Keratinocyte (primary cell): ENCODE results near the gene GLYATL1. TPM values are rescaled to one million over a fixed set of nuclear protein-coding genes. Genes with fewer than 3 reads are reported as not detected.

Source experiments
- DNase-seq: peaks from one replicate; pipeline ENCODE4 v3.0.0-alpha.2; 2011; ENCODE audit warnings: low read depth, missing footprints, low spot score
- FAIRE-seq: peaks from 2 replicates; lab custom pipeline; 2011; peaks lifted over from hg19 to GRCh38; lab: Jason Lieb, UNC
- H2AFZ ChIP-seq: 2 replicates; pipeline ENCODE4 v1.6.0; 2012; ENCODE audit warnings: low read length, control low read depth, inconsistent platforms; ENCODE audit not compliant: control insufficient read depth
- H3K27ac ChIP-seq: 2 replicates; pipeline ENCODE4 v1.5.1; 2011; ENCODE audit warnings: low read length; ENCODE audit not compliant: control insufficient read depth, insufficient read depth
- H3K27me3 ChIP-seq: 3 replicates; pipeline ENCODE4 v1.6.0; 2011; ENCODE audit warnings: low read length; ENCODE audit not compliant: control insufficient read depth, insufficient read depth; ENCODE audit errors: extremely low read depth
- H3K36me3 ChIP-seq, 2 experiments: 2 replicates in 1 of 2; 3 replicates in 1 of 2; pipeline ENCODE4 v1.5.1; 2011; ENCODE audit warnings: low read length in 2 of 2, mild to moderate bottlenecking in 1 of 2; ENCODE audit not compliant: control insufficient read depth in 2 of 2, insufficient read depth in 2 of 2; ENCODE audit errors: extremely low read depth in 1 of 2
- H3K4me1 ChIP-seq: 3 replicates; pipeline ENCODE4 v1.5.1; 2011; ENCODE audit warnings: low read length; ENCODE audit not compliant: control insufficient read depth, insufficient read depth; ENCODE audit errors: extremely low read depth
- H3K4me2 ChIP-seq: 3 replicates; pipeline ENCODE4 v1.6.0; 2011; ENCODE audit warnings: low read depth, low read length; ENCODE audit not compliant: control insufficient read depth, insufficient read depth; ENCODE audit errors: extremely low read depth
- H3K4me3 ChIP-seq, 3 experiments: fragments of 200-600 bp in 1 of 3; sonication (generic) in 1 of 3; 2 replicates in 2 of 3; 3 replicates in 1 of 3; pipeline ENCODE4 v1.5.1; 2011 to 2016; ENCODE audit warnings: low read length in 3 of 3, mild to moderate bottlenecking in 3 of 3, control low read depth in 2 of 3, inconsistent platforms in 1 of 3, low read depth in 1 of 3, mixed read lengths in 1 of 3, mixed run types in 1 of 3, moderate library complexity in 1 of 3; ENCODE audit not compliant: control insufficient read depth in 2 of 3, insufficient read depth in 2 of 3; ENCODE audit errors: extremely low read depth in 1 of 3
- H3K79me2 ChIP-seq: 2 replicates; pipeline ENCODE4 v1.6.0; 2012; ENCODE audit warnings: low read length; ENCODE audit not compliant: control insufficient read depth, insufficient read depth
- H3K9ac ChIP-seq: 3 replicates; pipeline ENCODE4 v1.6.0; 2011; ENCODE audit warnings: low read length; ENCODE audit not compliant: control insufficient read depth, insufficient read depth; ENCODE audit errors: extremely low read depth
- H3K9me1 ChIP-seq: 3 replicates; pipeline ENCODE4 v1.6.0; 2011; ENCODE audit warnings: low read length; ENCODE audit not compliant: control insufficient read depth, insufficient read depth; ENCODE audit errors: extremely low read depth
- H3K9me3 ChIP-seq: 2 replicates; pipeline ENCODE4 v1.5.1; 2012; ENCODE audit warnings: low read depth, low read length; ENCODE audit not compliant: control insufficient read depth
- H4K20me1 ChIP-seq: 3 replicates; pipeline ENCODE4 v1.6.0; 2011; ENCODE audit warnings: low read length; ENCODE audit not compliant: control insufficient read depth, insufficient read depth; ENCODE audit errors: extremely low read depth
- CTCF ChIP-seq, 3 experiments: IDR thresholded peaks in 1 of 3; conservative IDR thresholded peaks in 1 of 3; optimal IDR thresholded peaks in 1 of 3; 2 replicates in 2 of 3; 3 replicates in 1 of 3; pipeline versions ENCODE3 to v1.5.1; 2011; ENCODE audit warnings: low read length in 3 of 3, mild to moderate bottlenecking in 3 of 3, moderate library complexity in 2 of 3, control low read depth in 1 of 3, inconsistent platforms in 1 of 3; ENCODE audit not compliant: insufficient read depth in 2 of 3; ENCODE audit errors: extremely low read depth in 1 of 3
- EZH2 ChIP-seq: IDR thresholded peaks from one replicate; pipeline ENCODE4 v1.6.1; 2012; ENCODE audit warnings: inconsistent platforms, mild to moderate bottlenecking, low read length, moderate library complexity
- dilution Hi-C: fragments of 300-500 bp; cut with MboI; formaldehyde crosslinking; loops from one replicate; pipeline ENCODE4 v1.7.0; 2020; ENCODE audit warnings: low sequenced_read_pairs; ENCODE audit not compliant: extremely low pct_ligation_motif_present
- polyA plus RNA-seq, 5 experiments: library from polyadenylated mRNA; depleted of rRNA in 3 of 5; stranded (reverse) in 3 of 5; stranded (forward) in 1 of 5; unstranded in 1 of 5; fragments of >200 nt; gene quantifications; 1 replicate in 1 of 5; 2 replicates in 3 of 5; 3 replicates in 1 of 5; pipeline versions ENCODE4 v1.2.1 to v1.2.3, GENCODE V29; 2011 to 2012; ENCODE audit warnings: missing spikeins in 2 of 5, low read depth in 1 of 5, low replicate concordance in 1 of 5

GLYATL1 gene
- polyA plus RNA-seq, 1 donor (not counting 4 experiments of a cell fraction or from before 2014, with no cell fraction given) = 0.26 TPM

DNA sequence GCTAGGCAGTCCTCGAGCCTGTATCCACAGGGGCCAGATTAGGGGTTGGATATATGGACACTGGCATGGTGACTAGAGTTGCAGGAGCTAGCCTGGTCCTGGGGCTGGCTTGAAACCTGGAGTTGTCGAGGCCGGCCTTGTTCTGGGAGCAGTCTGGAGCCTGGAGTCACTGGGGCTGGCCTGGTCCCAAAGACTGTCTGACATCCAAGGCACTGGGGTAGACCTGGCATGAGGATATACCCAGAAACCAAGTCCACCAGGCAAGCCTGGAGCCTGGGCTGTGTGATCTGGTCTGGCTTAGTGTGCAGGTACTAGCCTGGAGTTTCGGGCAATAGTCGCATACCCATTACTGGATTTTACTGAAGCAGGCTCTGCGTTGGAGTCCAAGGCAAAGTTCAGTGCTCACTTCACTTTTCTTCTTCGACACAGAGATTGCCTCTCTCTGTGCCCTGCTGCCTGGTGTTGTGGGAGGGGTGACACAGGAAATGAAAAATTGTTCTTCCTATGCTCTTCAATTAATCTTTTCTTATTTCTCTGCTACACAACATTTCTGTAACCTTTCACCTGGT, 4.3 kb upstream of the GLYATL1 start:
- dilution Hi-C loops = no loop called here
- Histone ChIP-seq H3K4me3 (no peak overlapping the region), H3K27ac (no peak overlapping the region), H3K36me3 (no peaks in the 10 kb centered on the region), H3K9ac (no peak overlapping the region), H3K27me3 (no peaks in the 10 kb centered on the region), H3K9me3 (no peaks in the 10 kb centered on the region), H3K4me1 (no peaks in the 10 kb centered on the region), H3K9me1 (no peaks in the 10 kb centered on the region), H2AFZ (no peak overlapping the region), H3K79me2 (no peaks in the 10 kb centered on the region), H4K20me1 (no peaks in the 10 kb centered on the region), H3K4me2 (no peak overlapping the region)
- TF ChIP-seq EZH2 (no peak), CTCF (optimal IDR thresholded peaks at IDR 0.05 in 1 of 3, IDR thresholded peaks at IDR 0.05 in 1 of 3, conservative IDR thresholded peaks at IDR 0.05 in 1 of 3; ENCODE audit: extremely low read depth in 1 of 3, insufficient read depth in 2 of 3, low read length in 3 of 3) (no peak)
- no peak for FAIRE-seq
- DNase-seq = no peak

GRCh38 chr11:58938398-58938797, 890 bp upstream of the GLYATL1 start:
- peak; percentile 44 for FAIRE-seq
- dilution Hi-C loops = no loop called here

More at GRCh38 chr11:58938398-58938797, 890 bp upstream of the GLYATL1 start:
- H3K9ac ChIP-seq = no peak overlapping the region
- TF ChIP-seq EZH2 (no peak), CTCF (optimal IDR thresholded peaks at IDR 0.05 in 1 of 3, IDR thresholded peaks at IDR 0.05 in 1 of 3, conservative IDR thresholded peaks at IDR 0.05 in 1 of 3; ENCODE audit: extremely low read depth in 1 of 3, insufficient read depth in 2 of 3, low read length in 3 of 3) (no peak)
- no peaks in the 10 kb centered on the region for H3K79me2 ChIP-seq
- no peaks in the 10 kb centered on the region for H3K4me1 ChIP-seq
- no peaks in the 10 kb centered on the region for H3K27me3 ChIP-seq
- no peak for DNase-seq
- no peaks in the 10 kb centered on the region for H4K20me1 ChIP-seq
- H2AFZ ChIP-seq = no peak overlapping the region
- no peaks in the 10 kb centered on the region for H3K9me1 ChIP-seq
- no peaks in the 10 kb centered on the region for H3K9me3 ChIP-seq
- H3K36me3 ChIP-seq = no peaks in the 10 kb centered on the region
- no peak overlapping the region for H3K27ac ChIP-seq
- H3K4me2 ChIP-seq = no peak overlapping the region
- H3K4me3 ChIP-seq = no peak overlapping the region
